MM.1S (cell line): ENCODE measurements around the gene GLRA3.

Experiments
- DNase-seq: peaks from one replicate; pipeline ENCODE4 v3.0.0-alpha.2; 2015
- H2AFZ ChIP-seq: fragments of 300-600 bp; sonication (generic); 2 replicates; pipeline ENCODE4 v1.6.0; 2016; ENCODE audit warnings: antibody characterized with exemption, low read length
- H3F3A ChIP-seq: fragments of 300-600 bp; sonication (generic); 2 replicates; pipeline ENCODE4 v1.6.1; 2016; ENCODE audit warnings: mild to moderate bottlenecking, antibody characterized with exemption, low read length, moderate library complexity, mixed read lengths; ENCODE audit not compliant: insufficient read depth
- H3K27ac ChIP-seq: fragments of 300-600 bp; sonication (generic); 2 replicates; pipeline ENCODE4 v1.5.1; 2016; ENCODE audit warnings: mild to moderate bottlenecking, low read length
- H3K27me3 ChIP-seq: fragments of 300-600 bp; sonication (generic); replicated peaks from 2 replicates; pipeline ENCODE4 v1.6.0; 2016; ENCODE audit warnings: low read length; ENCODE audit not compliant: insufficient read depth
- H3K36me3 ChIP-seq: fragments of 300-600 bp; sonication (generic); replicated peaks from 2 replicates; pipeline ENCODE4 v1.6.1; 2016; ENCODE audit warnings: mild to moderate bottlenecking, low read length, mixed read lengths; ENCODE audit not compliant: insufficient read depth
- H3K4me1 ChIP-seq: fragments of 300-600 bp; sonication (generic); 2 replicates; pipeline ENCODE4 v1.6.1; 2016; ENCODE audit warnings: low read length, mixed read lengths
- H3K4me2 ChIP-seq: fragments of 300-600 bp; sonication (generic); 2 replicates; pipeline ENCODE4 v1.6.0; 2016; ENCODE audit warnings: low read depth, low read length
- H3K4me3 ChIP-seq: fragments of 300-600 bp; sonication (generic); 2 replicates; pipeline ENCODE4 v1.5.1; 2016; ENCODE audit warnings: low read length, mixed read lengths
- H3K79me2 ChIP-seq: fragments of 300-600 bp; sonication (generic); 2 replicates; pipeline ENCODE4 v1.6.1; 2016; ENCODE audit warnings: mixed run types, low read length, mixed read lengths
- H3K9ac ChIP-seq: fragments of 300-600 bp; sonication (generic); 2 replicates; pipeline ENCODE4 v1.6.1; 2016; ENCODE audit warnings: low read length, mixed read lengths
- H3K9me2 ChIP-seq: fragments of 300-600 bp; sonication (generic); replicated peaks from 2 replicates; pipeline ENCODE4 v1.6.1; 2016; ENCODE audit warnings: mild to moderate bottlenecking, low read length, mixed read lengths; ENCODE audit not compliant: insufficient read depth
- H3K9me3 ChIP-seq: fragments of 300-600 bp; sonication (generic); replicated peaks from 2 replicates; pipeline ENCODE4 v1.6.1; 2016; ENCODE audit warnings: mild to moderate bottlenecking, low read length, mixed read lengths; ENCODE audit not compliant: insufficient read depth
- H4K20me1 ChIP-seq: fragments of 300-600 bp; sonication (generic); 2 replicates; pipeline ENCODE4 v1.6.1; 2016; ENCODE audit warnings: mild to moderate bottlenecking, low read length, moderate library complexity, mixed read lengths; ENCODE audit not compliant: insufficient read depth
- CTCF ChIP-seq: fragments of 300-600 bp; sonication (generic); IDR thresholded peaks from 2 replicates; pipeline ENCODE4 v1.5.1; 2016; ENCODE audit warnings: antibody characterized with exemption, low read length, mixed read lengths
- EZH2 ChIP-seq: fragments of 300-600 bp; sonication (generic); optimal IDR thresholded peaks from 2 replicates; pipeline ENCODE3; 2017; ENCODE audit warnings: low read depth, mild to moderate bottlenecking, antibody characterized with exemption, low read length, mixed read lengths
- EZH2phosphoT487 ChIP-seq: fragments of 300-600 bp; sonication (generic); IDR thresholded peaks from 2 replicates; pipeline ENCODE4 v1.6.1; 2018; ENCODE audit warnings: antibody characterized with exemption, low read length

The GLRA3 gene

GRCh38 chr4:174626342-174627008 lies 202.6 kb downstream of the GLRA3 start:
- TF ChIP-seq EZH2: no peak
- no peak overlapping the region for H3K27ac ChIP-seq

GRCh38 chr4:174616661-174617060 lies 212.4 kb downstream of the GLRA3 start:
- H3K79me2 ChIP-seq: no peaks in the 10 kb centered on the region
- H2AFZ ChIP-seq: no peak overlapping the region
- H3K4me1 ChIP-seq: no peaks in the 10 kb centered on the region
- H3K27ac ChIP-seq: no peak overlapping the region
- no peak overlapping the region for H3K9ac ChIP-seq
- no peaks in the 10 kb centered on the region for H3K9me3 ChIP-seq
- TF ChIP-seq CTCF: no peak
- TF ChIP-seq EZH2phosphoT487: no peak
- no peak for TF ChIP-seq EZH2
- no peak for DNase-seq
- H3F3A ChIP-seq: no peaks in the 10 kb centered on the region
- no peaks in the 10 kb centered on the region for H3K9me2 ChIP-seq
- no peak overlapping the region for H3K4me3 ChIP-seq
- H3K36me3 ChIP-seq: no peaks in the 10 kb centered on the region
- no peaks in the 10 kb centered on the region for H3K27me3 ChIP-seq
- H4K20me1 ChIP-seq: no peaks in the 10 kb centered on the region
- H3K4me2 ChIP-seq: no peak overlapping the region

More at GRCh38 chr4:174626342-174627008, 202.6 kb downstream of the GLRA3 start:
- Histone ChIP-seq H3K27me3 (no peaks in the 10 kb centered on the region), H3K4me1 (no peaks in the 10 kb centered on the region), H3F3A (no peaks in the 10 kb centered on the region), H4K20me1 (no peaks in the 10 kb centered on the region), H3K36me3 (no peaks in the 10 kb centered on the region), H3K4me3 (no peak overlapping the region), H3K79me2 (no peaks in the 10 kb centered on the region), H3K4me2 (no peak overlapping the region), H3K9me3 (no peaks in the 10 kb centered on the region), H2AFZ (no peak overlapping the region), H3K9me2 (no peaks in the 10 kb centered on the region), H3K9ac (no peak overlapping the region)
- no peak for DNase-seq

GRCh38 chr4:174613979-174614378 lies 215.1 kb downstream of the GLRA3 start:
- Histone ChIP-seq H3K36me3 (no peaks in the 10 kb centered on the region), H3K9me2 (no peaks in the 10 kb centered on the region), H3K4me2 (no peak overlapping the region), H3K9ac (no peak overlapping the region), H2AFZ (no peak overlapping the region), H3K27ac (no peak overlapping the region), H4K20me1 (no peaks in the 10 kb centered on the region), H3F3A (no peaks in the 10 kb centered on the region), H3K9me3 (no peaks in the 10 kb centered on the region), H3K27me3 (no peaks in the 10 kb centered on the region), H3K4me3 (no peak overlapping the region), H3K79me2 (no peaks in the 10 kb centered on the region), H3K4me1 (no peaks in the 10 kb centered on the region)
- TF ChIP-seq EZH2phosphoT487: no peak
- TF ChIP-seq EZH2: no peak
- no peak for TF ChIP-seq CTCF
- no peak for DNase-seq

- no peaks in the 10 kb centered on the region for H4K20me1 ChIP-seq
- no peak overlapping the region for H3K27ac ChIP-seq
- no peak overlapping the region for H2AFZ ChIP-seq
- no peak overlapping the region for H3K4me2 ChIP-seq
- no peak overlapping the region for H3K9ac ChIP-seq
- no peak for TF ChIP-seq CTCF
- H3K79me2 ChIP-seq: no peaks in the 10 kb centered on the region
- no peak for DNase-seq
- no peaks in the 10 kb centered on the region for H3F3A ChIP-seq
- H3K4me3 ChIP-seq: no peak overlapping the region
- no peaks in the 10 kb centered on the region for H3K9me3 ChIP-seq
- no peaks in the 10 kb centered on the region for H3K27me3 ChIP-seq
- no peaks in the 10 kb centered on the region for H3K9me2 ChIP-seq
- no peaks in the 10 kb centered on the region for H3K36me3 ChIP-seq
- no peaks in the 10 kb centered on the region for H3K4me1 ChIP-seq
Observed at GRCh38 chr4:174611792-174612191, 217.3 kb downstream of the GLRA3 start.
